ENCODE data around the gene LGALS7.
A peak's percentile ranks its signal among the peaks of the same experiment; 100 is the strongest.

Gene LGALS7

DNA sequence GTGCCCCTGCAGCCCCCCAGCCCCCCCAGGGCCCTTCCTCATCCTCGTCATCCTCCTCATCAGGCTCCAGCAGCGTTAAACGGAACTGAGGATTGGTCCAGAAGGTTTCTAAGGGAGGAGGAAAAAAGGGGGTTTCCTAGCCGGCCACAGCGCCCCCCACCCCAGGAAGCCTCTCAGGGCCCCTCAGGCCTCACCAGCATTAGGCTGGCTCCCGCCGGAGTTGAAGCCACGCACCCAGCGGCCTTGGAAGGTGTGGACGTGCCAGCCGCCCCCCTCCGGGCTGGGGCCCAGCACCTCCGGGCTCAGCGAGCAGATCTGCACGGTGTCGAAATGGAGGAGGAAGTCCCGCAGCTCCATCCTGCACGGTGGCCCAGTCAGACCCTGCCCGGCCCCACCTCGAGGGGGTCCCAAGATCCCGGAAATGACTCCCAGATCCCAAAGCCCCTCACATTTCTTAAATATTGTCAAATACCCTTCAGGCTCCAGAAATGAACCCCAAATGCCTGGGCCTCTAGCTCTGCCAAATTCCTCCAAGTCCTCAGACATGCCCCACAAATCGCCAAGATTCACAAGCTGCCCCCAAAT is 35.9 kb downstream of the LGALS7 start:
- WGBS, 2 experiments (ENCODE audit: insufficient coverage in 2 of 2), result 82 to 86% methylated on average over 17 of the region's 22 CpGs
- Histone ChIP-seq H3K9me3 (ENCODE audit: control insufficient read depth, low read length) (no peaks in the 10 kb centered on the region), H3K36me3 (ENCODE audit: control insufficient read depth, insufficient read depth, low read length) (no peaks in the 10 kb centered on the region), H3K4me1 (ENCODE audit: control insufficient read depth, insufficient read depth, low read length, poor library complexity, severe bottlenecking) (peaks cover 15% of the 10 kb centered on the region), H3K4me3 (ENCODE audit: extremely low read depth, insufficient read depth, low read length, poor library complexity, severe bottlenecking) (no peak overlapping the region), H3K27ac (ENCODE audit: low read depth, low read length, severe bottlenecking) (no peak overlapping the region)

DNA sequence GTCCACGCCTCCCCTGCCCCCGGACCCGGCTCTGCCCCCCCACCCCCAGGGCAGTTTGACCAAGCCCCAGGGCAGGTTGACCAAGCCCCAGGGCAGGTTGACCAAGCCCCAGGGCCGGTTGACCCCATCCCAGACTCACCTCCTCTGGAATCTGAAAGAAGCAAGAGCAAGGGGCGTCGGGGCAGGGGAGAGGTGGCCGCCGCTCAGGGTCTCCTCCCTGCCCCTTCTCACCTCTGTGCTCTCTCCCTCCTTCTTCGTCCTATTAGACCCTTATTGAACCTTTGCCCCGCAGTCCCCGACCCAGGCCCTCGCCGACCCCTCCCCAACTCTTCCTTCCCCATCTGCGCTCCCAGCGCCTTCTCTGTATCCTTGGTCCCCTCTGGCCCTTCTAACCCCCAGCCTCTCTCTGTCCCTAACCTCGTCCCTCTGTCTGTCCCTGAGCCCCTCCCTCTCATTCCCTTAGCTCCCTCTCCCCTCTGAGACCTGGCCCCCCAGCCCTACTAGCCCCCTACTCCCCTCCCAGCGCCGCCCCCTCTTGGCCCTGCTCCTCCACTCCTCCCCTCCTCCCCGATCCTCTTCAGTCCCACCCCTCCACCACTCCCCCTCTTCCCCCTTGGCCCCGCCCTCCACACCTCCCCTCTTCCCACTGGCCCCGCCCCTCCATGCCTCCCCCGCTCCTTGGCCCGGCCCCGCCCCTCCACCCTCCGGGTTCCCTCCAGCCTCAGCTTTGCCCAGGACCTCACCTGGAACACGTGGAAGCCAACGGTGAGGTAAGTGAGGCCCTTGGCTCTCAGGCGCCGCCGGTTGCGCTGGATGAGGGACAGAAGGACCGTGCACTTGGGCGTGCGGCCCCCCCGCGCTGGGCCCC is 36.7 kb downstream of the LGALS7 start:
- WGBS, 2 experiments (ENCODE audit: insufficient coverage in 2 of 2), result 8 to 11% methylated on average over 15 to 20 of the region's 36 CpGs

DNA sequence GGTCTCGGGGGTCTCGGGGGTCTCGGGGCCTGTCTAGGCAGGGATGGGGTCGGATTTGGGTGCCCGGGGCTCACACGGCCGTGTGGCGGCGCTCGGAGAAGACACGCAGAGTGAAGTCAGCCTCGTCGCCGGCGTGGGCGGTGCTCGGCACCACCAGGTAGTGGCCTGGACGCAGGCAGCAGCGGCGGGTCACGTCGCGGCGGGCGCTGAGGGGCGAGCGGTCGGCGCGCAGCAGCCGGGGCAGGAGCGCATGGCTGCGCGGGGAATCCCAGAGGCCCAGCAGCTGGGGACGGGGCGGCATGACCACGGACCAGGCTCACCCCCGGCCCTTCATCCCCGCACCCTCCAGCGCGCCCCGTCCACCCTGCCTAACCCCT is 37.3 kb downstream of the LGALS7 start:
- Histone ChIP-seq H3K4me3 (ENCODE audit: extremely low read depth, insufficient read depth, low read length, poor library complexity, severe bottlenecking) (peak overlapping the region; percentile 36), H3K36me3 (ENCODE audit: control insufficient read depth, insufficient read depth, low read length) (peaks cover 13% of the 10 kb centered on the region), H3K27ac (ENCODE audit: low read depth, low read length, severe bottlenecking) (no peak overlapping the region), H3K4me1 (ENCODE audit: control insufficient read depth, insufficient read depth, low read length, poor library complexity, severe bottlenecking) (peaks cover 15% of the 10 kb centered on the region), H3K9me3 (ENCODE audit: control insufficient read depth, low read length) (no peaks in the 10 kb centered on the region)
- 4 to 5% methylated on average over 28 to 30 of the region's 42 CpGs for WGBS, 2 experiments (ENCODE audit: insufficient coverage in 2 of 2)

More for the DNA sequence above, 36.7 kb downstream of the LGALS7 start:
- Histone ChIP-seq H3K27ac (ENCODE audit: low read depth, low read length, severe bottlenecking) (no peak overlapping the region), H3K4me3 (ENCODE audit: extremely low read depth, insufficient read depth, low read length, poor library complexity, severe bottlenecking) (peak overlapping the region; percentile 36), H3K4me1 (ENCODE audit: control insufficient read depth, insufficient read depth, low read length, poor library complexity, severe bottlenecking) (peaks cover 15% of the 10 kb centered on the region), H3K36me3 (ENCODE audit: control insufficient read depth, insufficient read depth, low read length) (peaks cover 7% of the 10 kb centered on the region), H3K9me3 (ENCODE audit: control insufficient read depth, low read length) (no peaks in the 10 kb centered on the region)

DNA sequence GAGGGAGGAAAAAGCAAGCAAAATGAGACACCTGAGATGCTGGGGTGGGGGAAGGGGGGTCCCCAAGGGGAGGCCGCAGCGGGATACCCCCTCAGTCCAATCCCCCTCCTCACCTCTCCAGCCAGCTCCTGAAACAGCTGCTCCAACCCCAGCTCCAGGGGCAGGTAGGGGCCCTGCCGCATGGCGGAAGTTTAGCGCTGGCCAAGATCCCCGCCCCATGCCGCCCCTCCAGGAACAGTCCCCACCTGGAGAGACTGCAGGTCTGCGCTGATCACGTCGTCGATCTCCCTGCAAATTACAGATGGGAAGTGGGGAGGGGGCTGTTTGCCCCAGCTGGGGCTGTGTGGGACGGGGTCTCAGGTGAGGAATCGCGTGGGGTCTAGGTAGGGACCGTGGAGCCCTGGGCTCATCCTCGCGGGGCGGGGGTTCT is 38.0 kb downstream of the LGALS7 start:
- H3K36me3 ChIP-seq (ENCODE audit: control insufficient read depth, insufficient read depth, low read length), result peaks cover 21% of the 10 kb centered on the region
- H3K9me3 ChIP-seq (ENCODE audit: control insufficient read depth, low read length), result no peaks in the 10 kb centered on the region
- H3K27ac ChIP-seq (ENCODE audit: low read depth, low read length, severe bottlenecking), result no peak overlapping the region
- H3K4me1 ChIP-seq (ENCODE audit: control insufficient read depth, insufficient read depth, low read length, poor library complexity, severe bottlenecking), result peaks cover 15% of the 10 kb centered on the region
- H3K4me3 ChIP-seq (ENCODE audit: extremely low read depth, insufficient read depth, low read length, poor library complexity, severe bottlenecking), result no peak overlapping the region
- WGBS, 2 experiments (ENCODE audit: insufficient coverage in 2 of 2), result 31 to 36% methylated on average over 5 to 9 of the region's 18 CpGs

DNA sequence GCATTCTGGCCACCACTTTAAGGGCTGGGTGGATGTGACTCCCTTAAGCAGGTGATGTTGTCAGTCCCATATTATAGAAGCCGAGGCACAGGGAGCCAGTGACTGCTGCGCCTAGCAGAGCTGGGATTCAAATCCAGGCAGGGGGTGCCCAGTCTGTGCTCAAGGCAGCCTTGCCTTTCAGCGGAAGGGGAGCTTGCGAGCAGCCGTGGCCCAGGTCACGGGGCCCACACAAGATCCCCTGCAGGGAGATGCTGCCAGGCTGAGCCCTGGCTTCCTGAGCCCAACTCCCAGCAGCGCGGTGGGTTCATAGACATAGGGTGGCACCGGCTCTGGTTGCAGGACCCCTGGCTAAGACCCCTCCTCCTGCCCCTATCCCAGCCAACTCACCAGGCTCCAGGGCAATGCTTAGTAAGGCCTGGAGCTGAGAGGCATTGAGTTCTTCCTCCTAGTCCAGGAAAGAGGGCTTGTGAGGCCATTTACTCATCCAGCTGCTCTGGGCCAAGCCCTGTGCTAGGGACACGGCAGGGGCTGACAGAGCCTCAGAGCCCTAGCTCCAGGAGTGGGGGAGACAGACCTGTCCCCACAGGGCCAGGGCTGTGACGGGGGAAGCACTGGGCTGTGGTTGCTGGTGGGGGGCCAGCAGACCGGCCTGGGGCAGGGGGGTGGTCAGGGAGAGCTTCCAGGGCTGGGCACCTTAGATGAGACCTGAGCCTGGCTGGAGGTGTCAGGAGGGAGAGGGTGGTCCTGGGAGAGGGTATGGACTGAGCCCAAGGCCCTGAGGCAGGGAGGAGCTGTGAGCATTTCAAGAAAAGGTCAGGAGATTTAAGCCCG is 38.7 kb downstream of the LGALS7 start:
- 75 to 76% methylated on average over 11 to 12 of the region's 13 CpGs for WGBS, 2 experiments (ENCODE audit: insufficient coverage in 2 of 2)
- H3K4me1 ChIP-seq (ENCODE audit: control insufficient read depth, insufficient read depth, low read length, poor library complexity, severe bottlenecking), result peaks cover 15% of the 10 kb centered on the region
- H3K27ac ChIP-seq (ENCODE audit: low read depth, low read length, severe bottlenecking), result peak overlapping the region; percentile 43
- no peaks in the 10 kb centered on the region for H3K9me3 ChIP-seq (ENCODE audit: control insufficient read depth, low read length)
- H3K36me3 ChIP-seq (ENCODE audit: control insufficient read depth, insufficient read depth, low read length), result peaks cover 27% of the 10 kb centered on the region
- no peak overlapping the region for H3K4me3 ChIP-seq (ENCODE audit: extremely low read depth, insufficient read depth, low read length, poor library complexity, severe bottlenecking)

DNA sequence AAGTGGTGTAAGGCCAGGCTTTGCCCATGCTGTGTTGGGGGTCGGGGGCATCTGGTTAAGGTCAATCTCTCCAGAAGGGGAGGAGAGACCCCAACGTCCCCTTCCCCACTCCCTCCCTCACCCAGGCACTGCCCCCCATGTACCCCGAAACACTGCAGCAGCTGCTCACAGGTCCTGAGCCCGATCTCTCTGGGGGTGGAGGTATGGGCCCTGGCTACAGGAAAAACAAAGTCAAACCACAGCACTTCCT is 39.2 kb downstream of the LGALS7 start:
- peaks cover 15% of the 10 kb centered on the region for H3K4me1 ChIP-seq (ENCODE audit: control insufficient read depth, insufficient read depth, low read length, poor library complexity, severe bottlenecking)
- H3K4me3 ChIP-seq (ENCODE audit: extremely low read depth, insufficient read depth, low read length, poor library complexity, severe bottlenecking), result no peak overlapping the region
- no peaks in the 10 kb centered on the region for H3K9me3 ChIP-seq (ENCODE audit: control insufficient read depth, low read length)
- H3K36me3 ChIP-seq (ENCODE audit: control insufficient read depth, insufficient read depth, low read length), result peaks cover 30% of the 10 kb centered on the region
- WGBS, 2 experiments (ENCODE audit: insufficient coverage in 2 of 2), result no CpG with 5 or more reads among the region's 4 CpGs
- peak overlapping the region; percentile 43 for H3K27ac ChIP-seq (ENCODE audit: low read depth, low read length, severe bottlenecking)

DNA sequence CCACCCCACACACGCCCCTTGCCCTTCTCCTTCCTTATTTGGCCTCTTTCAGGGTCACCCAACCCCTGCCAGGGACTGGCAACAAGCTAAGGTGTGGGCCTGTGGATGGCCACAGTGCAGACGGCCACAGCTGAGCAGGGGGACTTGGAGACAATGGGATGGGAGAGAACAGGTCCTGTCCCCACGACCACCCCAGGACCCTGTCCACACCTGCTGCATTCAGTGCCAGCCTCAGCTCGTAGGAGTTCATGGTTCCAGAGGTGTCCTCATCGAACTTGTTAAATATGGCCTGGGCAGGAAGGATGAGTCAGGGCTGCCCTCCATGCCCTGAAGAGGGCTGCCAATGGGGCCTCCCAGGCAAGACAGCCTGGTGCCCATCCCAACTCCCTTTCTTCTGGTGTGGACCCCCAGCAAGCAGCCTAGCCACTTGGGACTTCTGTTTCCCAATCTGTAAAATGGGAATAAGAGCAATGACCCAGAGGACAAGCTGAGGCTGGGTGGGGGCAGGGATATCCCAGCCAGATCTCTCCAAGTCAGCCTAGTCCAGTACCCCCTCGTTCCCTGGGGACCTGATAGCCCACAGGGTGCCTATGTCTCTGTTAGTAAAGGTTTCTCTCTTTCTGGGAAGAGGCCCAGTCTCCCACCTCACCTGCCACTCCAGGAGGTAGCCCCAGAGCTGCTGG is 39.7 kb downstream of the LGALS7 start:
- H3K27ac ChIP-seq (ENCODE audit: low read depth, low read length, severe bottlenecking), result no peak overlapping the region
- H3K4me1 ChIP-seq (ENCODE audit: control insufficient read depth, insufficient read depth, low read length, poor library complexity, severe bottlenecking), result peaks cover 16% of the 10 kb centered on the region
- 79 to 94% methylated on average over 3 to 6 of the region's 6 CpGs for WGBS, 2 experiments (ENCODE audit: insufficient coverage in 2 of 2)
- H3K4me3 ChIP-seq (ENCODE audit: extremely low read depth, insufficient read depth, low read length, poor library complexity, severe bottlenecking), result no peak overlapping the region
- no peaks in the 10 kb centered on the region for H3K9me3 ChIP-seq (ENCODE audit: control insufficient read depth, low read length)
- H3K36me3 ChIP-seq (ENCODE audit: control insufficient read depth, insufficient read depth, low read length), result peaks cover 34% of the 10 kb centered on the region

DNA sequence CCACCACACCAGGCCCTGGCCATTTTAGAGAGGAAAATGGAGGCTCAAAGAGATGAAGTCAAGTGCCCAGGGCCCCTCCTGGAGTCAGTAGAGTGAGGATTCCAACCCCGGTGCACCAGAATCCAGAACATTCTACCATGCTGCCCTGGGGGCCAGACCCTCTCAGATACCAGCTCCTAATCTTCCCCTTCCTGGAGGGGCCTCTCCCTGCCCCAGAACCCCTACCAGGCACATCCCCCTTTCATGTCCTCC is 40.1 kb downstream of the LGALS7 start:
- WGBS, 2 experiments (ENCODE audit: insufficient coverage in 2 of 2), result 83 to 100% methylated on average over 1 of the region's 1 CpG
- Histone ChIP-seq H3K27ac (ENCODE audit: low read depth, low read length, severe bottlenecking) (no peak overlapping the region), H3K4me3 (ENCODE audit: extremely low read depth, insufficient read depth, low read length, poor library complexity, severe bottlenecking) (no peak overlapping the region)

DNA sequence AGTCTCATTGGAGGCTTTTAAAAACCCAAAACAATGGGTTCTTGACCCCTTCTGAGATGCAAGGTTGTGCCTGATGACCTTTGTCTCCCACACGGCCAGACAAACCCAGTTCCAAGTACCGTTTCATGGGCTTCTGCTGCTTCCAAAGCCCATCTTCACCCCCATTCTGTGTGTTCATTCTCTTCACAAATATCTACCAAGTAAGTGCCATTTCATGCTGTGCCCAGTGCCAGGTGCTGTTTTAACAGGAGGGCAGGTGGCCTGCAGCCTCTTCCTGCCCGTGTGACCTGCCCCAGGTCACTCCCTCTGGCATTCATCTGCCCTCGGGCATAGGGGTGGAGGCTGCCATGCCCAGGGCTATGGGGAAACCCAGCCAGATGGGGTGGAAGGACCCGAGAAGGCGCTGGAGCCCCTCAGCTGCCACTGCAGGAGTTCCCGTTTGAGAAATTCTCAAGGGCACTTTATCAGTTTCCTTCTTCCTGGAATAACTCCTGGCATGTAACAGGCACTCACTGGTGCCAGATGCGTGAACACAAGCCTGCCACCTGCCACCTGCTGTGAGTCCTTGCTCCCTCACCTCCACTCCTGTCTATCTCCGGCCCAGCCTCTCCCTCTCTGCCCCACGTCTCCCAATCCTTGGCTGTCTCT is 41.5 kb downstream of the LGALS7 start:
- peaks cover 32% of the 10 kb centered on the region for H3K4me1 ChIP-seq (ENCODE audit: control insufficient read depth, insufficient read depth, low read length, poor library complexity, severe bottlenecking)
- peaks cover 50% of the 10 kb centered on the region for H3K36me3 ChIP-seq (ENCODE audit: control insufficient read depth, insufficient read depth, low read length)
- WGBS, 2 experiments (ENCODE audit: insufficient coverage in 2 of 2), result 86 to 95% methylated on average over 10 of the region's 10 CpGs
- no peak overlapping the region for H3K4me3 ChIP-seq (ENCODE audit: extremely low read depth, insufficient read depth, low read length, poor library complexity, severe bottlenecking)
- no peak overlapping the region for H3K27ac ChIP-seq (ENCODE audit: low read depth, low read length, severe bottlenecking)
- no peaks in the 10 kb centered on the region for H3K9me3 ChIP-seq (ENCODE audit: control insufficient read depth, low read length)

More for the DNA sequence above, 40.1 kb downstream of the LGALS7 start:
- Histone ChIP-seq H3K4me1 (ENCODE audit: control insufficient read depth, insufficient read depth, low read length, poor library complexity, severe bottlenecking) (peaks cover 19% of the 10 kb centered on the region), H3K36me3 (ENCODE audit: control insufficient read depth, insufficient read depth, low read length) (peaks cover 36% of the 10 kb centered on the region), H3K9me3 (ENCODE audit: control insufficient read depth, low read length) (no peaks in the 10 kb centered on the region)
